Kidney epithelial cell (primary cell): ENCODE measurements around the gene LMAN1. TPM values are rescaled to one million over a fixed set of nuclear protein-coding genes. Genes with fewer than 3 reads are reported as not detected.

ENCODE experiments used
- DNase-seq: peaks from one replicate; pipeline ENCODE4 v3.0.0-alpha.2; 2010; ENCODE audit warnings: low read depth
- H3K27me3 ChIP-seq: 2 replicates; pipeline ENCODE4 v1.6.0; 2011; ENCODE audit warnings: low read length; ENCODE audit not compliant: control insufficient read depth, insufficient read depth
- H3K36me3 ChIP-seq: 2 replicates; pipeline ENCODE4 v1.5.1; 2011; ENCODE audit warnings: low read length; ENCODE audit not compliant: control insufficient read depth, insufficient read depth
- H3K4me3 ChIP-seq: 2 replicates; pipeline ENCODE4 v1.5.1; 2011; ENCODE audit warnings: low read depth, mild to moderate bottlenecking, control low read depth, low read length
- total RNA-seq: library from RNA; depleted of rRNA; stranded (reverse); fragments of >200 nt; gene quantifications from 2 replicates; pipeline ENCODE4 v1.2.3, GENCODE V29; 2015
- TF ChIP-seq, protein P1 (sequence below): IDR thresholded peaks from 2 replicates; pipeline ENCODE4 v1.5.1; 2011; ENCODE audit warnings: mild to moderate bottlenecking, moderate library complexity, low read length, control low read depth, inconsistent platforms; ENCODE audit not compliant: insufficient read depth, poor library complexity, severe bottlenecking

Gene LMAN1
- total RNA-seq, 1 donor from 2014 or later = 118 TPM

DNA sequence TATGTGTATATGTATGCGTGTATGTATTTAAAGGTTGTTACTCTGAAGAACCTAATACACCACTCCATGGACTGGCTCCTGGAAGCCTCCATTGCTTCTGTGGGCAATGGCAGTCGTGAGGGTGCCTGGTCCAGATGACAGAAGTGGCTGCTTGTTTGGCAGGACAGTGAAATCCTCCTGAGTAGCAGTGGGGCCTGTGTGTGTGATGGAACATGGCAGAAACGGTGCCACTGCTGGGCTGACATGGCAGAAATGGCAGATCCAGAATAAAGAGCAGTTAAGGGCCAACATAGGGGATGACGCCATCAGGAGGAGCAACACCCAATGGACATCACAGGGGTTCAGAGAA lies 34.5 kb downstream of the LMAN1 start:
- Histone ChIP-seq H3K4me3 (no peak overlapping the region), H3K36me3 (no peaks in the 10 kb centered on the region), H3K27me3 (no peaks in the 10 kb centered on the region)
- no peak for DNase-seq
- TF ChIP-seq, protein P1, sequence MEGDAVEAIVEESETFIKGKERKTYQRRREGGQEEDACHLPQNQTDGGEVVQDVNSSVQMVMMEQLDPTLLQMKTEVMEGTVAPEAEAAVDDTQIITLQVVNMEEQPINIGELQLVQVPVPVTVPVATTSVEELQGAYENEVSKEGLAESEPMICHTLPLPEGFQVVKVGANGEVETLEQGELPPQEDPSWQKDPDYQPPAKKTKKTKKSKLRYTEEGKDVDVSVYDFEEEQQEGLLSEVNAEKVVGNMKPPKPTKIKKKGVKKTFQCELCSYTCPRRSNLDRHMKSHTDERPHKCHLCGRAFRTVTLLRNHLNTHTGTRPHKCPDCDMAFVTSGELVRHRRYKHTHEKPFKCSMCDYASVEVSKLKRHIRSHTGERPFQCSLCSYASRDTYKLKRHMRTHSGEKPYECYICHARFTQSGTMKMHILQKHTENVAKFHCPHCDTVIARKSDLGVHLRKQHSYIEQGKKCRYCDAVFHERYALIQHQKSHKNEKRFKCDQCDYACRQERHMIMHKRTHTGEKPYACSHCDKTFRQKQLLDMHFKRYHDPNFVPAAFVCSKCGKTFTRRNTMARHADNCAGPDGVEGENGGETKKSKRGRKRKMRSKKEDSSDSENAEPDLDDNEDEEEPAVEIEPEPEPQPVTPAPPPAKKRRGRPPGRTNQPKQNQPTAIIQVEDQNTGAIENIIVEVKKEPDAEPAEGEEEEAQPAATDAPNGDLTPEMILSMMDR = no peak

DNA sequence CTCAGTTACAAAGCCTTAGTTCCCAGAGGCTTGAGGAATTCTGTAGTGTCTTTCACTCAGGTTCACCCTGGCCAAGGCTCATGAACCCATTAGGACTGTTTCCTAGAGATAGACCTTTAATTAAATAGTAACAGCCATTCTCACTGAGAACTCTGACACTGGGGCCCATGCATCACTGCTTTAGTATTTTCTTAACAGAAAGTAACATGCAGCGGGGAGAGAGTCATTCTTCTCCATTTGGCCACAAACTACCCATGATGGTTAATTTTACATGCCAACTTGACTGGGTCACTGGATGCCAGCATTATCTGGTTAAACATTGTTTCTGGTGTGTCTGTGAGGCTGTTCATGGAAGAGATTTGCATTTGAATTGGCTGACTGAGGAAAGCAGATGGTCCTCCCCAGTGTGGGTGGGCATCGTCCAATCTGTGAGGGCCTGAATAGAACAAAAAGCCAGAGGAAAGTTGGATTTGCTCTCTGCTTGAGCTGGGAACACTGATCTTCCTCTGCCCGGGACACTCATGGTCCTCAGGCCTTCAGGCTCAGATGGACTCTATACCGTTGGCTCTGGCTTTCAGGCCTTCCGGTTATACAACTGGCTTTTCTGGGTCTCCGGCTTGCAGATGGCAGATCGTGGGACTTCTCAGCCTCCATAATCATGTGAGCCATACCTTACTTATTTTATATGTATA lies 35.0 kb downstream of the LMAN1 start:
- peak; percentile 84 for DNase-seq
- no peaks in the 10 kb centered on the region for H3K36me3 ChIP-seq
- H3K4me3 ChIP-seq = no peak overlapping the region
- TF ChIP-seq, protein P1 = no peak
- H3K27me3 ChIP-seq = no peaks in the 10 kb centered on the region

DNA sequence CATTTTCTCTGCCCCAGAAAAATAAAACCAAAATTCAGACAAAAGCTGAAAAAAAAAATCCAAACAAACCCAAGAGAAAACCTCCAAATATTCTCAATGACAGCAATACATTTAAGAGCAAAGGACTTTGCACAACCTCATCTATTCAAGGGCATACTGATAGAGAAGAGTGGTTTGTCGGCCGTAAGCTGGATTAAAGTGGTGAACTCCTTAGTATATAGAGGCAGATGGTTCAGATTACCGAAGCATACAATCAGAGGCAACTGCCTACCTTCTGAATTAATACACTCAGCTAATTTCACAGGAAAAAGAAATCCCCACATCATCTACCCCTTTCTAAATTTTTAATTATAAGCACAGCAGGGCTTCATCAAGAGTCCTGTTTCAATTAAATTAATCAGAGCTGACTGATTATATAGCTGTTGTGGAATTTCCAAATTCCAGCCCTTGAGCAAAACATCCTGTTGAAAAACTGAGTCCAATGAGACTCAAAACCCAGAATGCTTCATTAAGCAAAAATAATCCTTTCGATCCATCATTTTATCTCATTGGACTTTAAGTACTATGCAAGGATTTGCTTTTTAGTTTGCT lies 40.5 kb downstream of the LMAN1 start, which contains the start of gene CPLX4:
CPLX4 (minus strand) TSS at position 190 of the 591 bp plus-strand sequence; CDS start at position 3, 187 bp downstream.
- Histone ChIP-seq H3K4me3 (no peak within 1 kb of the TSS), H3K27me3 (no peaks in the 10 kb centered on the region), H3K36me3 (no peaks in the 10 kb centered on the region)
- TF ChIP-seq, protein P1 = no peak
- DNase-seq = no peak

DNA sequence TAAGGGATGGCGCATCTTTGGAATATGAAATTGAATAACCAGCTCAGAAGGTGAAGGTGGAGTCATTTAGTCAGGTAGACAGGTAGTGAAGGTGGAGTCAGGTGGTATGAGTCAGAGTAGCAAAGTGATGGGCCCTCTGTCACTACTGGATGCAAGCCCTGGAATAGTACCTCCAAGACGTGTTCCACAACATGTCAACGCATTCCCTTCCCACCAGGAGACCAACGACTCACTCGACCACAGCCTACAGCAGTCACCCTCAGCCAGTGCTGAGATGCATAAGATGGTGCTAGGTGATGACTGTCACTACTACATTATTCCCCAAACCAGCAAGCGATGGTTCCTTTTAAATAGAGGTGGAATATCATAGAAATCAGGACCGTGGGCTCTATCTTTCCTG lies 47.4 kb downstream of the LMAN1 start:
- Histone ChIP-seq H3K27me3 (peaks cover 2% of the 10 kb centered on the region), H3K36me3 (no peaks in the 10 kb centered on the region), H3K4me3 (no peak overlapping the region)
- TF ChIP-seq, protein P1 = no peak
- DNase-seq = no peak

DNA sequence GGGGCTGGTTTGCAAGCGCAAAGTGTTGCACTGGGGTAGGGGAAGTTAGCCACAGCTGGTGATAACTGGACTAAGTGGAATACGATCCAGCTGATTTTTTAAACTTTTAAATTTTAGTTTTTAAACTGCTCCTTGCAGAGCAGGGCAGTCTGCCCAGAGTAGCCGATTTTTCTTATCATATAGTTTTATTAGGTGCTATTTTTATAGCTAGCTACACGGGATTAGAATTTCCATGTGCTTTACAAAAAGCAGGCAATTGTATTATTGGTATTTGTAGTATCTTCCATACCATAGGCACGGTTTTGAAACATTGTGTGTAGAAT lies 50.2 kb downstream of the LMAN1 start:
- no peaks in the 10 kb centered on the region for H3K36me3 ChIP-seq
- TF ChIP-seq, protein P1 = no peak
- peaks cover 5% of the 10 kb centered on the region for H3K27me3 ChIP-seq
- no peak for DNase-seq
- H3K4me3 ChIP-seq = no peak overlapping the region

DNA sequence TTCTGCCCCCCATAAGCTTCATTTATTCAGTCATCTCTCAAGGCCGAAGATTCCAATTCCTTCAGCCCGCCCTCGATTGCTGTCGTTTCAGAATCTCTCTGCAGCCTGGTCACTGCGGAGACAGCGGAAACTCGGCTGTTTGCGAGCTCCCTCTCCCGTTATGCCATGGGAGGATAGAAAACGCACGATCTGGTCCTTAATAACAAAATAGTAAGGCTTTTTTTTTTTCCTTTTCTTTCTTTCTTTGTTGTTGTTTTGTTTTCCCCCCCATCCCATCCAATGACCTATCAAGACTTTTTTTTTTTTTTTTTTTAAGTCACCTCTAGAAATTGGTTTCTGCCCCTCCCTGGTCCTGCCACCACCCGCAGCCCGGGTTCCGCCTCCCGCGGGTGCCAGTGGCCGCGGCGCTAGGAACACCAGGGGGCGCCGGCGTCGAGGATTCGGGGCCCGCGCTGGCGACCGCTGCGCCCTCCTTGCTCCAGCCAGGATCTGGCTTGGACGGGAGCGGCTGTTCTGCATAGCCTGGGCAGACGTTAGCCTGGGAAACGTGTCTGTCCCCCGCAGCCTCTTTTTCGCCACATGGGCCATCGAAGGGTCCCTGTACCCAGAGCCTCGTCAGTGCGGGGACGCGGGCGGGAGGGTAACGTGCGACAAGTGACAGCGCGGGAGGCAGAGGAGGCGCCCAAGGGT lies 50.7 kb downstream of the LMAN1 start:
- TF ChIP-seq, protein P1 = peak; percentile 62
- peaks cover 5% of the 10 kb centered on the region for H3K27me3 ChIP-seq

More for the DNA sequence above, 50.7 kb downstream of the LMAN1 start:
- DNase-seq = no peak
- H3K4me3 ChIP-seq = no peak overlapping the region
- no peaks in the 10 kb centered on the region for H3K36me3 ChIP-seq
